Stimulated activated naive CD4-positive, alpha-beta T cell treated with Interleukin-2 at 50 U/mL for 16 hours (primary cell): ENCODE results near the gene COG2.
A peak's percentile ranks its signal among the peaks of the same experiment; 100 is the strongest.
"Not testable (repeated sequence)": the region's sequence is repeated elsewhere in the genome, so short reads cannot be mapped to it uniquely, and the experiment has no call there.

Source experiments
- DNase-seq: peaks from one replicate; lab custom pipeline; 2025; lab: John Stamatoyannopoulos, UW

COG2 gene

GRCh38 chr1:230642263-230642959, at the start of gene COG2:
TSS of gene COG2 (plus strand) at chr1:230642481. CDS start at chr1:230642607, 126 bp downstream.
- peak; percentile 93 for DNase-seq

GRCh38 chr1:230592848-230593414, 49.4 kb upstream of the COG2 start:
- no peak for DNase-seq

- no peak for DNase-seq
Observed at GRCh38 chr1:230594214-230594773, 48.0 kb upstream of the COG2 start.

- DNase-seq = no peak
Observed at GRCh38 chr1:230595181-230595580, 47.1 kb upstream of the COG2 start.

GRCh38 chr1:230596306-230596705, 46.0 kb upstream of the COG2 start:
- no peak for DNase-seq

GRCh38 chr1:230598745-230599144, 43.5 kb upstream of the COG2 start:
- DNase-seq = no peak

GRCh38 chr1:230599926-230600656, 42.2 kb upstream of the COG2 start:
- no peak for DNase-seq

- not testable (repeated sequence) for DNase-seq
Observed at GRCh38 chr1:230600657-230601400, 41.5 kb upstream of the COG2 start.

- DNase-seq = no peak
Observed at GRCh38 chr1:230609208-230609607, 33.1 kb upstream of the COG2 start.

GRCh38 chr1:230610589-230610988, 31.7 kb upstream of the COG2 start:
- DNase-seq = no peak

- DNase-seq = no peak
Observed at GRCh38 chr1:230611128-230611877, 31.0 kb upstream of the COG2 start.

- DNase-seq = no peak
Observed at GRCh38 chr1:230611878-230612235, 30.4 kb upstream of the COG2 start.

- DNase-seq = no peak
Observed at GRCh38 chr1:230612651-230613050, 29.6 kb upstream of the COG2 start.

GRCh38 chr1:230614121-230614520, 28.2 kb upstream of the COG2 start:
- DNase-seq = no peak

- no peak for DNase-seq
Observed at GRCh38 chr1:230618537-230618936, 23.7 kb upstream of the COG2 start.

GRCh38 chr1:230620649-230621323, 21.5 kb upstream of the COG2 start:
- no peak for DNase-seq

GRCh38 chr1:230621324-230622030, 20.8 kb upstream of the COG2 start:
- DNase-seq = no peak

GRCh38 chr1:230622151-230622550, 20.1 kb upstream of the COG2 start:
- DNase-seq = no peak

GRCh38 chr1:230624097-230624713, 18.1 kb upstream of the COG2 start:
- DNase-seq = no peak

- no peak for DNase-seq
Observed at GRCh38 chr1:230626232-230626631, 16.0 kb upstream of the COG2 start.
